Hepatocyte (in vitro differentiated cells): Measurements from ENCODE around the gene CHRNA4. TPM values are rescaled to one million over a fixed set of nuclear protein-coding genes. Genes with fewer than 3 reads are reported as not detected.

ENCODE experiments used
- DNase-seq: peaks from one replicate; pipeline ENCODE4 v3.0.0-alpha.2; 2016; ENCODE audit warnings: low spot score
- H2AFZ ChIP-seq: fragments of 200-600 bp; sonication (generic); 2 replicates; pipeline ENCODE4 v1.6.0; 2016; ENCODE audit warnings: antibody characterized with exemption, mild to moderate bottlenecking
- H3K27ac ChIP-seq: fragments of 200-600 bp; sonication (generic); 2 replicates; pipeline ENCODE4 v1.5.1; 2016; ENCODE audit warnings: mild to moderate bottlenecking
- H3K27me3 ChIP-seq: fragments of 200-600 bp; sonication (generic); 2 replicates; pipeline ENCODE4 v1.6.1; 2016
- H3K36me3 ChIP-seq: fragments of 200-600 bp; sonication (generic); replicated peaks from 2 replicates; pipeline ENCODE4 v1.5.1; 2016; ENCODE audit warnings: low read depth; ENCODE audit not compliant: insufficient read depth
- H3K4me1 ChIP-seq: fragments of 200-600 bp; sonication (generic); 2 replicates; pipeline ENCODE4 v1.5.1; 2016; ENCODE audit warnings: mild to moderate bottlenecking, moderate library complexity; ENCODE audit not compliant: insufficient read depth
- H3K4me2 ChIP-seq: fragments of 200-600 bp; sonication (generic); 2 replicates; pipeline ENCODE4 v1.6.0; 2016
- H3K4me3 ChIP-seq: fragments of 200-600 bp; sonication (generic); 2 replicates; pipeline ENCODE4 v1.5.1; 2016; ENCODE audit warnings: mild to moderate bottlenecking
- H3K79me2 ChIP-seq: fragments of 200-600 bp; sonication (generic); 2 replicates; pipeline ENCODE4 v1.6.0; 2017; ENCODE audit warnings: mild to moderate bottlenecking
- H3K9me2 ChIP-seq: fragments of 200-600 bp; sonication (generic); replicated peaks from 2 replicates; pipeline ENCODE4 v1.6.0; 2017; ENCODE audit warnings: mild to moderate bottlenecking; ENCODE audit not compliant: insufficient read depth
- H3K9me3 ChIP-seq: fragments of 200-600 bp; sonication (generic); 2 replicates; pipeline ENCODE4 v1.5.1; 2016; ENCODE audit warnings: low read depth, mild to moderate bottlenecking
- H4K20me1 ChIP-seq: fragments of 200-600 bp; sonication (generic); 2 replicates; pipeline ENCODE4 v1.6.0; 2016; ENCODE audit warnings: mild to moderate bottlenecking; ENCODE audit not compliant: insufficient read depth, poor library complexity, severe bottlenecking
- CTCF ChIP-seq: fragments of 200-600 bp; sonication (generic); IDR thresholded peaks from 2 replicates; pipeline ENCODE4 v1.5.1; 2016; ENCODE audit warnings: antibody characterized with exemption, mild to moderate bottlenecking; ENCODE audit not compliant: poor library complexity
- EZH2 ChIP-seq: fragments of 200-600 bp; sonication (generic); IDR thresholded peaks from 2 replicates; pipeline ENCODE4 v1.6.1; 2016; ENCODE audit warnings: antibody characterized with exemption, mild to moderate bottlenecking, borderline replicate concordance
- EZH2phosphoT487 ChIP-seq: fragments of 200-600 bp; sonication (generic); IDR thresholded peaks from one replicate; pipeline ENCODE4 v1.6.1; 2018; ENCODE audit warnings: antibody characterized with exemption, mild to moderate bottlenecking, low read depth, moderate library complexity; ENCODE audit not compliant: unreplicated experiment, severe bottlenecking
- WGBS: methylation state at CpG from one replicate; pipeline ENCODE4 v1.1.6; 2016; ENCODE audit warnings: low lambda C conversion rate; ENCODE audit errors: missing lambda C conversion rate; 5-methylcytosine and 5-hydroxymethylcytosine counted together
- polyA plus RNA-seq: library from polyadenylated mRNA; unstranded; fragments of >200 nt; fragmentation: Nextera tagmentation; extraction: Ambion mirVana; gene quantifications from 2 replicates; pipeline ENCODE4 v1.2.1, GENCODE V29; 2016
- total RNA-seq: library from RNA; depleted of rRNA; stranded (reverse); fragments of >200 nt; gene quantifications from 2 replicates; pipeline ENCODE4 v1.2.3, GENCODE V29; 2014

CHRNA4 gene
- total and polyA plus RNA-seq, 2 experiments from 2014 or later, result 0.25 TPM; not detected in 1

- no peaks in the 10 kb centered on the region for H3K4me1 ChIP-seq
- TF ChIP-seq CTCF (no peak), EZH2phosphoT487 (no peak), EZH2 (no peak)
- H3K9me3 ChIP-seq, result no peaks in the 10 kb centered on the region
- 85% methylated on average over 17 of the region's 18 CpGs for WGBS
- H3K79me2 ChIP-seq, result no peaks in the 10 kb centered on the region
- DNase-seq, result no peak
- H3K9me2 ChIP-seq, result no peaks in the 10 kb centered on the region
- no peak overlapping the region for H3K4me3 ChIP-seq
- H3K27me3 ChIP-seq, result no peaks in the 10 kb centered on the region
- H3K4me2 ChIP-seq, result no peak overlapping the region
- no peaks in the 10 kb centered on the region for H3K36me3 ChIP-seq
- no peak overlapping the region for H3K27ac ChIP-seq
- no peak overlapping the region for H2AFZ ChIP-seq
- no peaks in the 10 kb centered on the region for H4K20me1 ChIP-seq
Measured at GRCh38 chr20:63311833-63312243, 49.3 kb downstream of the CHRNA4 start.

GRCh38 chr20:63311186-63311832, 49.8 kb downstream of the CHRNA4 start:
- Histone ChIP-seq H3K27me3 (no peaks in the 10 kb centered on the region), H3K9me2 (no peaks in the 10 kb centered on the region), H2AFZ (no peak overlapping the region), H3K4me2 (no peak overlapping the region), H3K79me2 (no peaks in the 10 kb centered on the region), H3K4me3 (no peak overlapping the region), H3K36me3 (no peaks in the 10 kb centered on the region), H3K4me1 (no peaks in the 10 kb centered on the region), H3K27ac (no peak overlapping the region), H4K20me1 (no peaks in the 10 kb centered on the region), H3K9me3 (no peaks in the 10 kb centered on the region)
- DNase-seq, result no peak
- no peak for TF ChIP-seq CTCF
- TF ChIP-seq EZH2, result no peak
- TF ChIP-seq EZH2phosphoT487, result no peak
- 89% methylated on average over 16 of the region's 29 CpGs for WGBS

DNA sequence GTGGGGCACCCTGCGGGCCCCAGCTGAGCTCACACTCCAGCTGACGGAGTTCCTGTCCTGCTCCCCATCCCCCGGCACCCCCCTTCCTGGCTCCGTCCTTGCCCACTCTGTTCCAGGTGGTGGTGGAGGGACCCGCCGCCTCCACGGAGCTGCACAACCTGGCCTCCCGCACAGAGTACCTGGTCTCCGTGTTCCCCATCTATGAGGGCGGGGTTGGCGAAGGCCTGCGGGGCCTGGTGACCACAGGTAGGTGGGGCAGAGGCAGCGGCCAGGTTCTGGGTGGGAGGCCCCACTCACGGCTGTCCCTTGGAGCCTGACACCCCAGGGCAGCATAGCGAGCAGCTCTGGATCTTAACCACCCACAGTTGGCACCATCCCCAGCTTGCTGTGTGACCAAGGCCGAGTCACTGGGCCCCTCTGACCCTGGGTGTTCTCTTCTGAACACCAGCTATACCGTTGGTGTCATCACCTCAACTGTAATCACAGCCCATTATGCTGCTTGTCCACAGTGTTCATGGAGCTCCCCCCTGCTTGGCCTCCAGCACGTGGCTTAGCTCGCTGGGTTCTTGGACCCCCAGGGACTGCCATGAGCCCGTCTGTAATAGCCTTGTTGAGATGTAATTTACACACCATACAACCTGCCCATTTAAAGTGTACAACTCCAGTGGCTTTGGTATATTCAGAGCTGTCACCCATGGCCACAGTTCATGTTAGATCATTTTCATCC, 50.7 kb downstream of the CHRNA4 start:
- Histone ChIP-seq H2AFZ (no peak overlapping the region), H3K79me2 (no peaks in the 10 kb centered on the region), H3K27ac (no peak overlapping the region), H3K9me3 (no peaks in the 10 kb centered on the region), H3K4me2 (no peak overlapping the region), H3K27me3 (no peaks in the 10 kb centered on the region), H4K20me1 (no peaks in the 10 kb centered on the region), H3K9me2 (no peaks in the 10 kb centered on the region), H3K36me3 (no peaks in the 10 kb centered on the region), H3K4me1 (no peaks in the 10 kb centered on the region), H3K4me3 (no peak overlapping the region)
- 80% methylated on average over 20 of the region's 20 CpGs for WGBS
- no peak for TF ChIP-seq EZH2
- TF ChIP-seq CTCF, result no peak
- TF ChIP-seq EZH2phosphoT487, result no peak
- no peak for DNase-seq
